Body of pancreas (tissue), 4 donors: Measurements from ENCODE around the gene DNAJB8. TPM values are rescaled to one million over a fixed set of nuclear protein-coding genes. Genes with fewer than 3 reads are reported as not detected.

Experiments
- ATAC-seq: fragments of 150-250 bp; one replicate; pipeline ENCODE4 v1.9.1; 2016
- DNase-seq, 4 donors: peaks; one replicate each; pipeline ENCODE4 v3.0.0-alpha.2; 2019
- H3K27ac ChIP-seq, 4 donors: fragments of 200-600 bp; sonication (generic); 1 replicate in 3 of 4; 2 replicates in 1 of 4; pipeline versions ENCODE4 v1.5.1 to v1.6.1; 2016 to 2019; ENCODE audit warnings: mild to moderate bottlenecking in 1 of 4, mixed read lengths in 1 of 4, moderate library complexity in 1 of 4
- H3K27me3 ChIP-seq, 2 donors: fragments of 200-600 bp; sonication (generic); one replicate each; pipeline ENCODE4 v1.6.0; 2016; ENCODE audit warnings: mild to moderate bottlenecking in 1 of 2
- H3K36me3 ChIP-seq, 2 donors: fragments of 200-600 bp; sonication (generic); replicated peaks in 1 of 2; 2 replicates each; pipeline ENCODE4 v1.5.1; 2016; ENCODE audit warnings: low read depth in 2 of 2; ENCODE audit not compliant: insufficient read depth in 1 of 2
- H3K4me1 ChIP-seq: fragments of 200-600 bp; sonication (generic); one replicate; pipeline ENCODE4 v1.6.0; 2016
- H3K4me3 ChIP-seq, 2 donors: fragments of 200-600 bp; sonication (generic); 1 replicate in 1 of 2; 2 replicates in 1 of 2; pipeline ENCODE4 v1.5.1; 2016 to 2019
- H3K9me3 ChIP-seq, 3 donors: fragments of 200-600 bp; sonication (generic); 1 replicate in 2 of 3; 2 replicates in 1 of 3; pipeline ENCODE4 v1.5.1; 2016
- CTCF ChIP-seq, 7 experiments: fragments of 450-650 bp in 4 of 7; fragments of 200-600 bp in 3 of 7; sonication (generic) in 3 of 7; IDR thresholded peaks; one replicate each; pipeline ENCODE4 v1.5.1; 2016 to 2019; ENCODE audit warnings: antibody characterized with exemption in 7 of 7
- POLR2A ChIP-seq, 3 donors: fragments of 450-650 bp; IDR thresholded peaks; one replicate each; pipeline ENCODE4 v1.6.1; 2016; ENCODE audit warnings: antibody characterized with exemption in 3 of 3, mild to moderate bottlenecking in 2 of 3
- WGBS, 2 donors: methylation state at CpG; one replicate each; pipeline ENCODE4 v1.1.5; 2017; 5-methylcytosine and 5-hydroxymethylcytosine counted together
- intact Hi-C: fragments of 100-400 bp; cut with DNase I; formaldehyde crosslinking; loops from one replicate; pipeline ENCODE4 v1.15.1; 2023
- total RNA-seq, 2 donors: library from RNA; depleted of rRNA; stranded (reverse); fragments of >200 nt; gene quantifications; one replicate each; pipeline ENCODE4 v1.1.0, GENCODE V29; 2016

The DNAJB8 gene
- total RNA-seq, 2 donors from 2014 or later, result not detected

- Histone ChIP-seq H3K36me3 (no peaks in the 10 kb centered on the region), H3K4me3 (no peak overlapping the region), H3K4me1 (peaks cover 21% of the 10 kb centered on the region), H3K27me3 (no peaks in the 10 kb centered on the region), H3K9me3 (no peaks in the 10 kb centered on the region), H3K27ac (no peak overlapping the region)
- WGBS, 2 donors, result 72 to 75% methylated on average over 15 of the region's 15 CpGs
- no peak for ATAC-seq
- intact Hi-C loops, result loop anchor here (5.0 kb wide), 1 partner anchor 72 kb away; no protein-coding TSS in a partner anchor
- DNase-seq, result no peak
- TF ChIP-seq POLR2A (IDR thresholded peaks at IDR 0.05) (no peak), CTCF (IDR thresholded peaks at IDR 0.05) (no peak)
Observed at GRCh38 chr3:128498901-128499530, 32.3 kb upstream of the DNAJB8 start.

- TF ChIP-seq CTCF (IDR thresholded peaks at IDR 0.05) (no peak), POLR2A (IDR thresholded peaks at IDR 0.05) (no peak)
- WGBS, 2 donors, result 34 to 36% methylated on average over 5 of the region's 5 CpGs
- Histone ChIP-seq H3K4me3 (no peak overlapping the region), H3K36me3 (no peaks in the 10 kb centered on the region), H3K27me3 (no peaks in the 10 kb centered on the region), H3K27ac (no peak overlapping the region), H3K9me3 (no peaks in the 10 kb centered on the region), H3K4me1 (peaks cover 30% of the 10 kb centered on the region)
- DNase-seq (no peak), ATAC-seq (no peak)
- intact Hi-C loops, result loop anchor here (5.0 kb wide), 1 partner anchor 71 kb away; no protein-coding TSS in a partner anchor
Observed at GRCh38 chr3:128498127-128498626, 31.5 kb upstream of the DNAJB8 start.

GRCh38 chr3:128497305-128498126, 30.8 kb upstream of the DNAJB8 start:
- intact Hi-C loops, result loop anchor here (5.0 kb wide), 1 partner anchor 70 kb away; no protein-coding TSS in a partner anchor
- H3K27ac ChIP-seq, result no peak overlapping the region
- WGBS, 2 donors, result 5 to 6% methylated on average over 16 to 73 of the region's 77 CpGs

More at GRCh38 chr3:128497305-128498126, 30.8 kb upstream of the DNAJB8 start:
- no peaks in the 10 kb centered on the region for H3K9me3 ChIP-seq
- peak; percentile 52 to 93 (median 60) for TF ChIP-seq CTCF (IDR thresholded peaks at IDR 0.05)
- TF ChIP-seq POLR2A (IDR thresholded peaks at IDR 0.05), result peak in 1 of 3 donors; percentile 10
- no peaks in the 10 kb centered on the region for H3K36me3 ChIP-seq
- DNase-seq (peak; percentile 78 to 86 (median 80)), ATAC-seq (peak; percentile 81)
- H3K4me1 ChIP-seq, result peaks cover 36% of the 10 kb centered on the region
- H3K27me3 ChIP-seq, result no peaks in the 10 kb centered on the region
- H3K4me3 ChIP-seq, result peak overlapping the region in 1 of 2 donors; percentile 8
